ENCODE measurements around the gene BAZ1A. TPM values are rescaled to one million over a fixed set of nuclear protein-coding genes. Genes with fewer than 3 reads are reported as not detected.
A peak's percentile ranks its signal among the peaks of the same experiment; 100 is the strongest.

BAZ1A gene
- total RNA-seq, 1 donor from 2014 or later: 11.2 TPM

DNA sequence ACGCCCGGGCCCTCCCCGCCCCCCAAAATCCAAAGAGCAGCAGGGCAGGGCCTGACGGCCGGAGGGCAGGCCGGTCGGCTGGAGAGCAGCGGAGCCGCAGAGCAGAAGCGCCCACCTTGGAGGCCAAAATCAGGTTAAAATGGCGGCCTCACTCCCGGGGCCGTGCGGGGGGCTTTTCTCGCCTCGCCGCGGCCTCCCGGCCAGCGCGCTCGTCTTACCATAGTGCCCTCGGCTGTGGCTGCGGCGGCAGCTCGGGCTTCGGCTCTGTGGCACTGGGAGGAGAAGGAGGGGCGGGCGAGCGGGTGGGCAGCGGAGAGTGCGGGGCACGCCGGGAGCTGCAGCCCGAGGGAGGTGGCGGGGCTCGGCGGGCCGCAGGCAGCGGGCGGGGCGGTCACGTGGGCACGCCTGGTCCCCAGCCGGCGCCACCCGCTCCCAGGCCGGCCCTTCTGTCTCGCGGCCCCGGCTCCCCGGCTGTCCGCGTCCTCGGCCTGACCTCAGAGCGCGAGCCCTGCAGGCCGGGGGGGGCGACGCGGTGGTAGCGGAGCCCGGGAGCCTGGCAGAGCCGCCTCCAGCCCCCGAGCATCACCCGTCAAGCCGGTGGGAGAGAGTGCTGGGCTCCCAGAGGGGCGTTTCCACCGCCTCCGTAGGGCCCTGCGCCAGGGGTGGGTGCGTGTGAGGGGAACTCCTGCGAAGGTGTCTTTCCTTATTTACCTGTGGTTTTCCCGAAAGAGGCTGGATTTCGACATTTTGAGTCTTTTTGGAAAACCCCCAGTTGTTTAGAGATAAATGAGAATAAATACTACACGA, 160.6 kb downstream of the BAZ1A start, which contains the start of gene CFL2:
CFL2 (minus strand) TSS at position 274 of the 807 bp plus-strand sequence; CDS start at position 221, 53 bp downstream.
- Histone ChIP-seq H3K27ac (peak within 1 kb of the TSS; percentile 88 to 99), H3K27me3 (no peaks in the 10 kb centered on the region), H3K9me3 (no peaks in the 10 kb centered on the region), H3K4me3 (peak within 1 kb of the TSS; percentile 75 to 85), H3K4me1 (peaks cover 0 to 23% of the 10 kb centered on the region in 2 donors), H3K36me3 (peaks cover 7 to 8% of the 10 kb centered on the region in 2 donors)
- TF ChIP-seq, protein P1, sequence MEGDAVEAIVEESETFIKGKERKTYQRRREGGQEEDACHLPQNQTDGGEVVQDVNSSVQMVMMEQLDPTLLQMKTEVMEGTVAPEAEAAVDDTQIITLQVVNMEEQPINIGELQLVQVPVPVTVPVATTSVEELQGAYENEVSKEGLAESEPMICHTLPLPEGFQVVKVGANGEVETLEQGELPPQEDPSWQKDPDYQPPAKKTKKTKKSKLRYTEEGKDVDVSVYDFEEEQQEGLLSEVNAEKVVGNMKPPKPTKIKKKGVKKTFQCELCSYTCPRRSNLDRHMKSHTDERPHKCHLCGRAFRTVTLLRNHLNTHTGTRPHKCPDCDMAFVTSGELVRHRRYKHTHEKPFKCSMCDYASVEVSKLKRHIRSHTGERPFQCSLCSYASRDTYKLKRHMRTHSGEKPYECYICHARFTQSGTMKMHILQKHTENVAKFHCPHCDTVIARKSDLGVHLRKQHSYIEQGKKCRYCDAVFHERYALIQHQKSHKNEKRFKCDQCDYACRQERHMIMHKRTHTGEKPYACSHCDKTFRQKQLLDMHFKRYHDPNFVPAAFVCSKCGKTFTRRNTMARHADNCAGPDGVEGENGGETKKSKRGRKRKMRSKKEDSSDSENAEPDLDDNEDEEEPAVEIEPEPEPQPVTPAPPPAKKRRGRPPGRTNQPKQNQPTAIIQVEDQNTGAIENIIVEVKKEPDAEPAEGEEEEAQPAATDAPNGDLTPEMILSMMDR (IDR thresholded peaks at IDR 0.05): no peak
- intact Hi-C loops (cut with DNase I): loop anchor here (1.0 to 10.0 kb wide), 9 partner anchors 9 to 690 kb away; partner anchors contain the start of genes EAPP, FAM177A1, NFKBIA and PPP2R3C
- DNase-seq (ENCODE audit: low spot score in 2 of 2): peak; percentile 55 to 91

DNA sequence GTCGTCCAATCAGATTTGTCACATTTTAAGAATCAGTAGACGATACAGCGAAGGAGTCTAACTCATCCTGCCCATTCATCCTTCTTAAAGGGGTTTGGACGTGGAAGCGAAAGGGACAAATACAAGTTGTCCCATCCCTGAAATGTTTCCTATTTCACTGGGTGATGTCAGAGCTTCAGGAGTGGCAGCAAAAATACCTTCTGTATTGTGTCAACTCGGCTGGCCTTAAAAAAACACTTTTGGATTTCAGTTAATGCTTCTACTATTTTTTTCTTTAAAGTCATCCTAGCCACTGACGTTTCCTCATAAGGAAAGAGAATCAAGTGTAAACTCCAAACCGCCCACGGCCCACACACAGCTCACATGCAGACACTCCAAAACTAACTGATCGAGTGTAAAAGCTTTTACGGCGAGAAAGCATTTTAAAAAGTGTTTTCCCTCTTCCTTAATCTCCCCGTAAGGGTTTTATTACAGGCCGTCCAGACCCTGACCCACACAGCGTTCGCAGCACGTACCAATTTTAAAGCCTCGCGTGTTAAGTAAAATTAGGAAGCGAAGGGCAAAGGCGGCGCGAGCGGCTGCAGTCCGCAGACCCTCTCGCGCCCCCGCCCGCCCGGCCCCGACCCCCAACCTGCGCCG, 161.4 kb downstream of the BAZ1A start:
- intact Hi-C loops (cut with DNase I): loop anchor here (1.0 to 10.0 kb wide), 8 partner anchors 10 to 691 kb away; partner anchors contain the start of genes EAPP, FAM177A1, NFKBIA and PPP2R3C
- H3K4me1 ChIP-seq: peaks cover 0 to 28% of the 10 kb centered on the region in 2 donors
- peak in 1 of 2 donors; percentile 74 for DNase-seq (ENCODE audit: low spot score in 2 of 2)

DNA sequence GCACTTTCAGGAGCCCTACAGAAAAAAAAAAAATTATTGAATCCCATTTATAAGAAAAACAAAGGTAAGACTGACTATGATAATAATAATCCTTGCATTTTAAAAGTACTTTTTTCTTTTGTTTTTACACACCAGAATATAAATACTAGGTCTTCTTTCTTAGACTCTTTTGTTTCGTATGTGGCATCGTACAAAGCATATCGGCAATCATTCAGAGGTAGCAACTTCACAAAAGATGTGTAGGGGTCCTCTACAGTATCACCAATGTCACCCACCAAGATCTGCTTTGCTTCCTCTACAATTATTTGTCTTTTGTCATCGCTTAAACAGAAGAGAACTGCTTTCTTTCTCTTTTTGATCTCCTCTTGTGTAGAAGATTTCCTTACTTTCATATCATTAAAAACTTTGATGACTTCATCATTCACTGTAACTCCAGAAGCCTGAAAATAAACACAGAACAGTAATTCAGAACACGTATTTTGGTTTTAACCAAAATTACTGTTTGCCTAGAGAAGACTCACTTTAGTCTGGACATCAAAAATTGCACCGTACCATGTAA, 162.0 kb downstream of the BAZ1A start:
- Histone ChIP-seq H3K4me3 (peak overlapping the region; percentile 75 to 85), H3K9me3 (no peaks in the 10 kb centered on the region), H3K27ac (peak overlapping the region; percentile 88 to 99), H3K36me3 (peaks cover 7 to 8% of the 10 kb centered on the region in 2 donors), H3K4me1 (peaks cover 0 to 28% of the 10 kb centered on the region in 2 donors), H3K27me3 (no peaks in the 10 kb centered on the region)
- TF ChIP-seq, protein P1 (IDR thresholded peaks at IDR 0.05): no peak
- no peak for DNase-seq (ENCODE audit: low spot score in 2 of 2)
- intact Hi-C loops (cut with DNase I): loop anchor here (5.0 to 10.0 kb wide), 5 partner anchors 81 to 692 kb away; partner anchors contain the start of genes EAPP, NFKBIA, PPP2R3C and PRORP

More for the DNA sequence above, 161.4 kb downstream of the BAZ1A start:
- Histone ChIP-seq H3K27ac (peak overlapping the region; percentile 88 to 99), H3K9me3 (no peaks in the 10 kb centered on the region), H3K36me3 (peaks cover 7 to 8% of the 10 kb centered on the region in 2 donors), H3K4me3 (peak overlapping the region; percentile 75 to 85), H3K27me3 (no peaks in the 10 kb centered on the region)
- TF ChIP-seq, protein P1 (IDR thresholded peaks at IDR 0.05): no peak

DNA sequence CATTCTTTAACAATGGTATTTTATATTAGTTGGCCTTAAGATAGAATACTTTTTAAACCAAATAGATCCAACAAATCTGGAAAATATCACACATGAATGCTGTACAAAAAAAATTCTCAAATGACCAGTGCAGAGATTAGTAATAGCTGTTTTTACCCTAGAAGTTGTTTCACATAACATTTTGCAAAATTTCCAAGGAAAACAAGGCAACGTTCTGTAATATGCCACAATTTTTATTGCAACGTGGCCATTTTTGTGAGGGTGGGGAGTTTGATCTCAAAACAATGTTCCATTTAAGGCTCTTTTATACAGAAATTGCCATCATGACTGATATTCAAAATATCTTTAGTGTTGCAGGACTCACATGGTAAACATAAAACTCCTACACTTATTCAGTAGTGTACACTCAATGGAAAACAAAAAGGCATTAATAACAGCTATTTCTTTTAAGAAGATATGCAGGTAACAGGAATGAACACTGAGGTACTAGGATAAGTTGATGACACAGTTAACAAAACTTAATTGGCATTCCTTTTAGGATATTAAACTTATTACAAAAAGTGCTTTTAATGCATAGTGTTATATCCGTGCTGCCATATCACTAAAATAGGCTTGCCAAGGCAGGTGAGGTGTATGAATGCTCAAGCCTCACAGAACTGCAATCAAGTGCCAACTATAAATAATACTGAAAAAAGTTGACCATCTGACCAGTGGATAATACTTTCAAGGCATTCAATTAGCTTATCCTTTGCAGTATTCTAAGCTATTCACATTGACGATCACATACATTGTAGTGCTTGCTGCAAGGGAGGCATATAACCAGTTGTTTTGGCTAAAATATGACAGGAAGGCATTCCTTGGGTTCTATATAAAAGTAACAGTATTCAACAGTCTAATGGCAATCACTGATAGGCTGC, 163.1 kb downstream of the BAZ1A start:
- DNase-seq (ENCODE audit: low spot score in 2 of 2): no peak
- Histone ChIP-seq H3K4me3 (peak overlapping the region; percentile 75 to 85), H3K4me1 (peaks cover 0 to 28% of the 10 kb centered on the region in 2 donors), H3K27me3 (no peaks in the 10 kb centered on the region), H3K27ac (peak overlapping the region; percentile 88 to 99), H3K36me3 (peaks cover 7 to 8% of the 10 kb centered on the region in 2 donors), H3K9me3 (no peaks in the 10 kb centered on the region)
- intact Hi-C loops (cut with DNase I): loop anchor here (5.0 to 10.0 kb wide), 5 partner anchors 80 to 693 kb away; partner anchors contain the start of genes EAPP, NFKBIA, PPP2R3C and PRORP
- TF ChIP-seq, protein P1 (IDR thresholded peaks at IDR 0.05): no peak
